ENCODE results near the gene TEX28. TPM values are rescaled to one million over a fixed set of nuclear protein-coding genes. Genes with fewer than 3 reads are reported as not detected.

Gene TEX28
- total RNA-seq, 1 donor from 2014 or later, result not detected

Other genes with a start within 250 kb of the TEX28 start
- 28.3 TPM for gene MECP2, start 197.4 kb downstream of the TEX28 start, total RNA-seq
- not detected for gene OPN1LW, start 150.9 kb downstream of the TEX28 start, total RNA-seq
- not detected for gene OPN1MW, start 112.5 kb downstream of the TEX28 start, total RNA-seq
- not detected for gene OPN1MW2, start 75.4 kb downstream of the TEX28 start, total RNA-seq
- gene OPN1MW3, start 37.5 kb downstream of the TEX28 start, total RNA-seq, result not detected
- gene TKTL1, start 671 bp upstream of the TEX28 start, total RNA-seq, result 11.7 TPM
- 225 TPM for gene FLNA, start 79.5 kb upstream of the TEX28 start, total RNA-seq
- gene EMD, start 84.2 kb upstream of the TEX28 start, total RNA-seq, result 55.6 TPM
- 1,850 TPM for gene RPL10, start 103.3 kb upstream of the TEX28 start, total RNA-seq
- 56.3 TPM for gene DNASE1L1, start 114.1 kb upstream of the TEX28 start, total RNA-seq
- gene TAFAZZIN, start 116.4 kb upstream of the TEX28 start, total RNA-seq, result 39.8 TPM
- gene ATP6AP1, start 133.6 kb upstream of the TEX28 start, total RNA-seq, result 84.1 TPM
- 79.3 TPM for gene GDI1, start 142.0 kb upstream of the TEX28 start, total RNA-seq
- gene FAM50A, start 149.0 kb upstream of the TEX28 start, total RNA-seq, result 41.1 TPM
- 16.6 TPM for gene PLXNA3, start 163.2 kb upstream of the TEX28 start, total RNA-seq
- gene LAGE3, start 184.2 kb upstream of the TEX28 start, total RNA-seq, result 18.0 TPM
- 60.2 TPM for gene UBL4A, start 191.5 kb upstream of the TEX28 start, total RNA-seq
- gene SLC10A3, start 195.5 kb upstream of the TEX28 start, total RNA-seq, result 10.4 TPM
- 52.0 TPM for gene FAM3A, start 221.1 kb upstream of the TEX28 start, total RNA-seq

Measured in left ventricle myocardium inferior (tissue), 1 donor.